ENCODE data around the gene NAIP. TPM values are rescaled to one million over a fixed set of nuclear protein-coding genes. Genes with fewer than 3 reads are reported as not detected.
"Not testable (repeated sequence)": the region's sequence is repeated elsewhere in the genome, so short reads cannot be mapped to it uniquely, and the experiment has no call there.

The NAIP gene
- total and polyA plus RNA-seq, 2 experiments from 2014 or later = 4.4 to 8.7 TPM

DNA sequence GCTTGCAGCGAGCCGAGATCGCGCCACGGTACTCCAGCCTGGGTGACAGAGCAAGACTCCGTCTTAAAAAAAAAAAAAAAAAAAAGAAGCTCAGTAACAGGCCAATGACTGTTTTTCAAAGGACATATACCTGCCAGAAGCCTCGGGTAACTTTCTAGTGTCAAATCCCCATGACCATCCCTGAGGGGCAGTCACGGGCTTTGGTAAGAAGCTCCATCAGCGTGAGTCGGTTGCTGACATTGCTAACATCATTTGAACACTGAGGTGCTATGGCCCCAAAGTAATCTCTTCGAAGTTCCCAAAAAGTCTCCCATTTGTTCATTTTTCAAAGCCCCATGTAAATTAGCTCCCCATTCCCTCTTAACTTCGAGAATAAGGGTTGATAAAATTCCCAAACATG is 11.6 kb downstream of the NAIP start (continued):
- TF ChIP-seq, protein P1, sequence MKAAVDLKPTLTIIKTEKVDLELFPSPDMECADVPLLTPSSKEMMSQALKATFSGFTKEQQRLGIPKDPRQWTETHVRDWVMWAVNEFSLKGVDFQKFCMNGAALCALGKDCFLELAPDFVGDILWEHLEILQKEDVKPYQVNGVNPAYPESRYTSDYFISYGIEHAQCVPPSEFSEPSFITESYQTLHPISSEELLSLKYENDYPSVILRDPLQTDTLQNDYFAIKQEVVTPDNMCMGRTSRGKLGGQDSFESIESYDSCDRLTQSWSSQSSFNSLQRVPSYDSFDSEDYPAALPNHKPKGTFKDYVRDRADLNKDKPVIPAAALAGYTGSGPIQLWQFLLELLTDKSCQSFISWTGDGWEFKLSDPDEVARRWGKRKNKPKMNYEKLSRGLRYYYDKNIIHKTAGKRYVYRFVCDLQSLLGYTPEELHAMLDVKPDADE (IDR thresholded peaks at IDR 0.05) = no peak

DNA sequence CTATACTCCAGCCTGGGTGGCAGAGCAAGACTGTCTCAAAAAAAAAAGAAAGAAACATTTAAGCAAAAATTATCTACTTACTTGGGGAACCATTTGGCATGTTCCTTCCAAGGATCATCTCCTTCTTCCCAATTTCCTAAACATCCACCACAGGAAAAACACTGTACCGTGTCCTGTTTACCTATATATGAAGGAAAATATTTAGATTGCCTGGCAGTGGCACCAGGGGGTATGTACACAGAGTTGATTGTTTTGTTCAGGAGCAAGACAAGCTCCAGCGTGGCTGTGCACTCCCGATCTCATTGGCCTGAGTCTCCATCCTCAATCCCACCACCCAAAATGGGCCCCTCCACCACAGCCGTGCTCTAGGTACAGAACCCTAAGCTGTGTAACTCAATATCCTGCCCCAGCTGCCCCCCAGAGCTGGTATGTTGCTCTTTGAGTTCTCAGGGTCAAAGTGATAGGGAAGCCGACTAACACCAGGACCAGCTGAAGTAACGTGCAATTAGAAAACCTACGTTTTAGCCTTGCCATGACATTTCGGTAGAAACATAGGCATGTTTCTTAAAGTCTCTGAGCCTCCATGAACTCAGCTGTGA is 13.8 kb downstream of the NAIP start:
- Histone ChIP-seq H3K36me3 (ENCODE audit: insufficient read depth) (no peaks in the 10 kb centered on the region), H3K79me2 (replicated peaks; ENCODE audit: insufficient read depth) (no peaks in the 10 kb centered on the region), H3K4me3 (no peak overlapping the region), H3K27me3 (ENCODE audit: insufficient read depth) (no peaks in the 10 kb centered on the region), H4K20me1 (replicated peaks; ENCODE audit: insufficient read depth) (no peaks in the 10 kb centered on the region), H3K4me2 (no peak overlapping the region), H3F3A (replicated peaks; ENCODE audit: low read depth) (no peaks in the 10 kb centered on the region), H3K9me2 (ENCODE audit: insufficient read depth) (no peaks in the 10 kb centered on the region), H3K4me1 (ENCODE audit: insufficient read depth) (no peaks in the 10 kb centered on the region), H3K27ac (ENCODE audit: low read depth) (no peak overlapping the region), H2AFZ (no peak overlapping the region)
- DNase-seq (ENCODE audit: low spot score) (no peak), ATAC-seq (no peak)
- H3K27me3 Mint-ChIP-seq (ENCODE audit: insufficient read depth, low read depth, poor library complexity) = peaks cover 3% of the 10 kb centered on the region
- no peaks in the 10 kb centered on the region for H3K9me3 Mint-ChIP-seq
- H3K36me3 Mint-ChIP-seq (ENCODE audit: low read depth) = no peaks in the 10 kb centered on the region
- H3K4me3 Mint-ChIP-seq = no peak overlapping the region
- H3K27ac Mint-ChIP-seq = no peak overlapping the region
- no peak for TF ChIP-seq ZNF114 (CRISPR knock-in tag; IDR thresholded peaks at IDR 0.05)
- TF ChIP-seq, protein P1 (IDR thresholded peaks at IDR 0.05) = no peak
- no peaks in the 10 kb centered on the region; the same call in 2 of the 3 replicates for H3K4me1 Mint-ChIP-seq

DNA sequence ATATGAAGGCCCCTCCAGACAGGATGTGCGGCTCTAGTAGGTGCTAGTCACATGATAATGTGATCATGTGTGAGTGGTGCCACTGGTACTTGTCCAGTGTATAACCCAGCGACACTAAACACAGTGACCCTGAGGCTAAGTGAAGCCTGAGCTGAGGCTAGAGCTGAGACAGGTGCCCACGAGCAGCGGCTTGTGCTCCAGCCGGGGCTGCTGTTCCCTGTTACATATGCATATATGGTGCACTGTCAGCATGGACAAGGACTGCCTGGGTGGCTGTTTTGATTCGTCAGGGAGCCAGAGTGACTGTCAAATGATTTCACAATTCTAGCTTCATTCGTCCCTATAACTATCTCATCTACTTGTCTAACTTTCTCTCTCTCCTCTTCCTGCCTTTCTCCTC is 18.2 kb downstream of the NAIP start:
- not testable (repeated sequence) for H3K27me3 ChIP-seq (ENCODE audit: insufficient read depth); H3K9me2 ChIP-seq (ENCODE audit: insufficient read depth); H3F3A ChIP-seq (replicated peaks; ENCODE audit: low read depth); H3K4me2 ChIP-seq; H3K27ac ChIP-seq (ENCODE audit: low read depth); H2AFZ ChIP-seq; H3K4me1 ChIP-seq (ENCODE audit: insufficient read depth); H3K36me3 ChIP-seq (ENCODE audit: insufficient read depth); H3K36me3 Mint-ChIP-seq (ENCODE audit: low read depth); H3K4me1 Mint-ChIP-seq; H3K79me2 ChIP-seq (replicated peaks; ENCODE audit: insufficient read depth); H3K4me3 ChIP-seq; H3K27me3 Mint-ChIP-seq (ENCODE audit: insufficient read depth, low read depth, poor library complexity); H3K4me3 Mint-ChIP-seq; H4K20me1 ChIP-seq (replicated peaks; ENCODE audit: insufficient read depth); H3K9me3 Mint-ChIP-seq; DNase-seq (ENCODE audit: low spot score); H3K27ac Mint-ChIP-seq
- peak; percentile 31; the same call in 2 of the 3 replicates for ATAC-seq

DNA sequence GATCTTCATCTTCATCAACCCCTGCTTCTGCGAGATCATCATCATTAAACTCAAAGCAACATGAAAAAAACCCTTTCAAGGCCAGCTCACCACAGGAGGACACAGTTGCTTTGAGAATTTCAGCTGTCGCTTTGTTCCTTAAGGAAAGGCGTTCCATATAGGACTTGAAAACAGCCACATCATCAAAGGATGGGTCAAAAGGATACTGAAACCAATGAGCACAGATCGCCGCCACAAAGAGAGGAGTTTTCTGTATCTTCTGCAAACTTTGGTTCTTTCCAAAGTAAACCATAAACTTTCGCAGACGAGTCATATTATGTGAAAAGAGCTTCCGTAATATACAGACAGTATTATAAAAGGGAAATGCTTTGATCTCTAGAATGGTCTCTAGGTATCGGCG is 40.3 kb downstream of the NAIP start:
- not testable (repeated sequence) for H3K36me3 Mint-ChIP-seq (ENCODE audit: low read depth); DNase-seq (ENCODE audit: low spot score); H3K4me3 Mint-ChIP-seq; H3K4me2 ChIP-seq; H3K36me3 ChIP-seq (ENCODE audit: insufficient read depth); H3K4me3 ChIP-seq; H3K79me2 ChIP-seq (replicated peaks; ENCODE audit: insufficient read depth); H3K9me3 Mint-ChIP-seq; H3F3A ChIP-seq (replicated peaks; ENCODE audit: low read depth); H3K4me1 ChIP-seq (ENCODE audit: insufficient read depth); H3K9me2 ChIP-seq (ENCODE audit: insufficient read depth); H3K27me3 Mint-ChIP-seq (ENCODE audit: insufficient read depth, low read depth, poor library complexity); H4K20me1 ChIP-seq (replicated peaks; ENCODE audit: insufficient read depth); H3K27me3 ChIP-seq (ENCODE audit: insufficient read depth); H2AFZ ChIP-seq; H3K27ac Mint-ChIP-seq; H3K27ac ChIP-seq (ENCODE audit: low read depth); ATAC-seq; H3K4me1 Mint-ChIP-seq

DNA sequence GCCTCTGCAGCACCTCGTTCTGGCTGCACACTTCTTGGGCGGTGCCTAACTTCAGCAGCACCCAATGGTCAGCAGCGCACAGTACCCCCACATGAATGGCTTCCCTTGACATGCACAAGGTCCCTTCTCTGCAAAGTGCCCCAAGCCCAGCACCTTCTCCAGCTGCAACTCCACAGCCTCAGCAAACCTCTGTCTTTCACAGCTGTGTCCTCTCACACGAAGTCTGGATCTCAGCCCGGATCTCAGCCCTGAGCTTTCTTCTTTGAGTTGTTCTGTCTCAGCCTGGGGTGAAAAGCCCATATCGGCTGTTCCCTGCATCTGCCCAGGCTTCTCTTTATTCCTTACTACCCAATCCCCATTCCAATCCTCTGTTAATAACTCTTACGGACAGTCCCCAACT is 57.9 kb downstream of the NAIP start:
- H3K4me3 ChIP-seq; H3K4me1 ChIP-seq (ENCODE audit: insufficient read depth); H3K27me3 Mint-ChIP-seq (ENCODE audit: insufficient read depth, low read depth, poor library complexity); ATAC-seq; H3K79me2 ChIP-seq (replicated peaks; ENCODE audit: insufficient read depth); H3K36me3 ChIP-seq (ENCODE audit: insufficient read depth); H3K27ac ChIP-seq (ENCODE audit: low read depth); H3K9me2 ChIP-seq (ENCODE audit: insufficient read depth); H3F3A ChIP-seq (replicated peaks; ENCODE audit: low read depth); H3K4me2 ChIP-seq; H3K9me3 Mint-ChIP-seq; DNase-seq (ENCODE audit: low spot score); H3K36me3 Mint-ChIP-seq (ENCODE audit: low read depth); H3K27ac Mint-ChIP-seq; H4K20me1 ChIP-seq (replicated peaks; ENCODE audit: insufficient read depth); H2AFZ ChIP-seq; H3K4me3 Mint-ChIP-seq; H3K27me3 ChIP-seq (ENCODE audit: insufficient read depth); H3K4me1 Mint-ChIP-seq: not testable (repeated sequence)

DNA sequence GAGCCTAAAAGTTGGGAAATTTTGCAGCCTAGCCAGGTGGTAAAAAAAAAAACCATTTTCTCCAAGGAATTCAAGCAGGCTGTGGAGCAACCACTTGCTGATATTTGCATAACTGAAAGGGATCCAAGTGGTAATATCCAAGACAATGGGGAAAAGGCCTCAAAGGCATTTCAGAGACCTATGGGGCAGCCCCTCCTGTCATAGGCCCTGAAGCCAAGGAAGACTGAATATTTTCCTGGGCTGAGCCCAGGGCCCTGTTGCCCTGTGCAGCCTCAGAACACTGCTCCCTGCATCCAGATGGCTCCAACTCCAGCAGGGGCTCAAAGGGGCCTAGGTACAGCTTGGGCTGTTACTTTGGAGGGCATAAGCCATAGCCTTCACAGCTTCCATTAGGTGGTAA is 60.6 kb downstream of the NAIP start:
- ATAC-seq = peak; percentile 99
- not testable (repeated sequence) for H3K9me3 Mint-ChIP-seq; H3K9me2 ChIP-seq (ENCODE audit: insufficient read depth); H3K4me1 Mint-ChIP-seq; H3K79me2 ChIP-seq (replicated peaks; ENCODE audit: insufficient read depth); H3K27ac Mint-ChIP-seq; H3K36me3 ChIP-seq (ENCODE audit: insufficient read depth); H3K4me1 ChIP-seq (ENCODE audit: insufficient read depth); H3F3A ChIP-seq (replicated peaks; ENCODE audit: low read depth); H3K36me3 Mint-ChIP-seq (ENCODE audit: low read depth); H3K27me3 ChIP-seq (ENCODE audit: insufficient read depth); H2AFZ ChIP-seq; H3K4me3 Mint-ChIP-seq; DNase-seq (ENCODE audit: low spot score); H3K4me2 ChIP-seq; H3K4me3 ChIP-seq; H3K27ac ChIP-seq (ENCODE audit: low read depth); H3K27me3 Mint-ChIP-seq (ENCODE audit: insufficient read depth, low read depth, poor library complexity); H4K20me1 ChIP-seq (replicated peaks; ENCODE audit: insufficient read depth)

All from GM23338 (cell line).